Fibroblast of skin of scalp (primary cell): ENCODE data around the gene ARHGEF1.
"Not testable (repeated sequence)": the region's sequence is repeated elsewhere in the genome, so short reads cannot be mapped to it uniquely, and the experiment has no call there.

Experiments used
- DNase-seq: peaks from one replicate; pipeline ENCODE4 v3.0.0-alpha.2; 2013

The ARHGEF1 gene

DNA sequence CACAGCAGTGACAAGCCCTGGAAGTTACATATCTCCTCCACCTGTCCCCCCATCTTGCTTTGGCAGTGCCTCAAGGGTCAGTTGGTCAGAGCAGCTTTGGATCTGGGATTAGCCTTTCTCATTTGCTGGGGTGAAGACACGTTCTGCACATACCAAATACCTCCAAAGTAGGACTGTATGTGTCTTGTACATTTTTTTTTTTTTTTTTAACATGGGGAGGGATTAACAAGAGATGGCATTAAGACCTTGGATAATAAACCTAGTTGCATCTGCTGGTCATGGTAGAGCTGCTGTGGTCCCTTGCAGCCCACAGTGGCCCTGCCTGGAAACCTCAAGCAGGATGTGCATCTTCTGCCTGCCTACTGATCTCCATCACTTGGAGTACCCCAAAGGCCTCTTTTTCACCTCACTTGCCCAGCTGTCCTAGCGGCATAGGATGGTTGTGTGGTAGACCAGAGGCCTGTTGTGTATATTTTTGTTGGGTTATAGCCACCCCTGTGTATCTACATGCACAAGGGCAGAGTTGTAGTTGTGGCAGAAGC is 20.5 kb upstream of the ARHGEF1 start:
- no peak for DNase-seq

DNA sequence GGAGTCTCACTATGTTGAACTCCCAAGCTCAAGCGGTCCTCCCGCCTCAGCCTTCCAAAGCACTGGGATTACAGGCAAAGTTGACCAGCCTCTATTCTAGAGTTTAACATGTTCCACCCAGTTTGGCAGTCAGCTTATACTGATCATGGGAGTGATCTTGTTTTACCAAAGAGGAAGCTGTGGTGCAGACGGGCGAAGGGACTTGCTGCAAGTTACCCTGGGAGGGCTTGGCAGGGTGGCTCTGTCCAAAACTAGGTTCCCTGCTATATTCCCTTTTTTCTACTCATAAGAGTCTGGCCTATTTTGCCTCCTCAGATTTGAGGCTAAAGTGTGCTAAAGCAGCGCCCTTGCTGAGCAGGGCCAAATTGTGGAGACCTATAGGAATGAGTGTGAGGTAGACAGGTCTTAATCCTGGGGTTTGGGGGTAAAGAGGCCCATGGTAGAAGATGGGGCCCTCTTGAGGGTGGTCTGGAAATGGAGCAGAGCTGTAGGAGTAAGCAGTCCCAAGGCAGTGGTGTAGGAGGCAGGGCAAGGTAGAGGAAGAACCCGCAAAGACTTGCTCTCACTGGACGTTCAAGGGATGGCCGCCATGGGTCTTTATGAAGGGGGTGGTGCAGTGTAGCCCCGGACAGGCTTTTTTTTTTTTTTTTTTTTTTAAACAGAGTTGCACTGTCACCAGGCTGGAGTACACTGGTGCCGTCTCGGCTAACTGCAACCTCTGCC is 19.6 kb upstream of the ARHGEF1 start:
- DNase-seq = no peak

DNA sequence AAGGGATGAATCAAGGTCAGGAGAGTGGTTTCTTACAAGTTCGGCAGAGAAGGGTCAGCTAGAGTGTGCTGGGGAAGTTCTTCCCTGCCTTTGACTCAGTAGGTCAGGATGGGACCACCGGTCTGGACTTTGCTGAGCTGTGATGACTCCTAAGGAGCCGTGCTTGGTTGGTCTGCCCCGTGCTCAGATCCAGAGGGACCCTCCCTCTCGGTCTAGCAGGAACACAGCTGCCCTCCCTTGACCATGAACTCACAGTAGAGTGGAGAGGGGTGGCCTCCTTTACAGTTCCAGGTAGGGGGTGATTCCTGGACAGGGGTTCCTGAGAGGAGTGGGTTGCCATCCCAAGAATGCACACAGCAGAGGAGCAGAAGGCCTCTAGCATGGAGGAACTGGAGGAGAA is 18.6 kb upstream of the ARHGEF1 start:
- DNase-seq = no peak

DNA sequence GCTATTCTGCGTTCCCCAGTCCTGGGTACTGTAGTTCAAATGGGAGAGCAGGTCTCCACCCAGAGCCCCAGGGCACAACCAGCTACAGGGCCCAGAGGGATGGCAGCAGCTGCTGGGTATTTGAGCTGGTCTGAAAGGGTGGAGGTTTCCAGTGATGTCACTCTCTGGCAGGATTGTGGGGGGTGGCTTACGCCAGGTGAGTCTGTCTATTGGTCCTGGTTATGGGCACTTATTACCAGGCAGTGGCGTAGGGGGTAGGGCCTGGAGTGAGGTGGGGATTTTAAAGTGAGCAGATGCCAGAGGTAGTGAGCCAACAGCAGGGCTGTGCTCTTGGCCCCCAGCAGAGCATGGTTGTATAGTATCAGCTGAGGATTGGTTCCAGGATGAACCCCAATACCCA is 16.7 kb upstream of the ARHGEF1 start:
- no peak for DNase-seq

DNA sequence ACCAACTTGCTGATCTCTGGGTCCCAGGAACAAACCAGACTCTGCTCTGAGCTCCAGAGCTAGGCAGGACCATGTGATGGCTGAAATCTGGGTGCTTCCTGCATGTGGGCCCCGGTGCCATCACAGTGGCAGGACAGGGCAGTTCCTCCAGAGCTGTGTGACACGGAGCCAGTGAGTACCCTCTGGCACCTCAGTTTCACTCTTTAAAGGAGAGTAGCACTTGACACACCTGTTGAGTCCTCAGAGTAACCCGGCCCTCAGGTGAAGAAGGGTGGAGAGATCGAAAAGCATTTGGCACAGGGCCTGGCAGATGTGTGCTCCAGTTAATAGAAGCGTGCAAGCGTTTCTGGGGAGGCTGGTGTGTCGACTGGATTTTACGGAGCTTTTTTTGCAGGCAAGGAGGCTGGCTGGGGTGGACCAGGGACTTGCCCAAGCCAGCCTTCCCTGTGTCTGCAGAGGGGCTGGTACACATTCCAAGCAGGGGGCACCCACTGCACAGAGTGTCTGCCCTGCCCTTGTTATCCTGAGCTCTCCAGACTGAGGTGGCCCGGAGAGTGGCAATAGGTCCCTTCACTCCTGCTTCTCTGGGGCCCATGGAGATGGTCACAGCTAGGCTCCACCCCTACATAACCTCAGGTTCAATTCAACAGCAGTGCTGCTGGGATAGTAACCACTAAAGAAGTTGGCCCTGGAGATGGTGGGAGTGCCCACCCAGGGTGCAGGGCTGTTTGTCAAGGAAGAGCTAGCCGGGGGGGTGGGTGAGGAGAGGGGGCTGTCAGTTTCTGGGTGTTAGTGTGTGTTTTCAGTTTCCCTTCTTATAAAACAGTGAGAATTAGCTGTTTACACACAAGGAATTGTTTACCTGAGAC is 14.6 kb upstream of the ARHGEF1 start:
- no peak for DNase-seq

DNA sequence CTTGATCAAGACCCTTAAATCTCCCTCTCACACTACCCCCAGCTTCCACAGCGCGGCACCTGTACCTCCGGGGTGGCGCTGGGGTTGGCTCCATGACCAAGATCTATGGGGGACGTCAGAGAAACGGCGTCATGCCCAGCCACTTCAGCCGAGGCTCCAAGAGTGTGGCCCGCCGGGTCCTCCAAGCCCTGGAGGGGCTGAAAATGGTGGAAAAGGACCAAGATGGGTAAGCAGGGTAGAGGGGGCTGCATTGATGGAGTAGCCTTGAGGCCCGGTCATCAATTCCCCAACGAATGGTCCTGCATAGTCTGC is 14.0 kb upstream of the ARHGEF1 start:
- DNase-seq = no peak

DNA sequence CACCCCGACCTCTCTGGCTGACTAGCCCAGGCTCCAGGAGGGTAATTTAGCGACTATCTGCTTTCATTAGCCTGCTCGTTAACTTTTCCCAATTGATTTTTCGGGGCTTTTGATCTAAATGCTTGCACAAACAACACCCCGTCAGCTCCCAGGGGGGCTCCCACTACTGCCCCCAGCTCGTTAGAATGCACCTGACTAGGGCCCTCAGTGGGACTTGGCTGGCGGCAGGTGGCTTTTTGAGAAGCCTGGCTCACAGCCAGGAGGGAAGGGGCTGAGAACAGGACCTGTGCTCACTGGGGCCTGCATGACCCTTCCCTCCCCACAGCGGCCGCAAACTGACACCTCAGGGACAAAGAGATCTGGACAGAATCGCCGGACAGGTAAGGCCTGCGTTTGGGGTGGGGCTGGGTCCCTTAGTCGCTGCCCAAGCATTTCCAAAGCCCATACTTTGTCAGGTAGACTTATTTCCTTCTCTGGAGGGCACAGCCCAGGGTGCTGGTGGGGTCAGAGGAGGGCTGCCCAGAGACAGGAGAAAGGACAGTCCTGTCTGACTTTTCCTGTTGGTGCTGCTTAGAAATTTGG is 13.5 kb upstream of the ARHGEF1 start:
- DNase-seq = no peak

DNA sequence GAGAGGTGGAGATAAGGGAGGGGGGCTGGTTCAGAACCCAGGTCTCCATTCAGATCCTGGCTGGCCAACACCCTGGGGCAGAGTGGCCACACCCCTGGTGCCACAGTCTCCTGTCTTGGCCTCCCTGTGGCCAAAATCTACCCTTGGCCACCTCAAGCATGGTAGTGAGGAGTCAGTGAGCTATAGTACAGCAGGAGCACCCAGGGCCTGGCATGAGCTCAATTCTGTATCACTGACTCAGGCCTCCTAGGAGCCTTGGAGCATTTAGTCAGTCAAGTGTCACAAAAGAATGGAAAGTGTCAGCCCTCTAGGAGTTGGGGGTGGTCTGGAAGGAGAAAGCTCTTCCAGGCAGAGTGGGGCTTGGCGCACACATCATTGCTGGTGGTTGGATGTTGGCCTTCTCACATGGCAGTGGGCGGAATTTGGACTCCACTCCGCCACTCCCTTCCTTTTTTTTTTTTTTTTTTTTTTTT is 12.5 kb upstream of the ARHGEF1 start:
- no peak for DNase-seq

DNA sequence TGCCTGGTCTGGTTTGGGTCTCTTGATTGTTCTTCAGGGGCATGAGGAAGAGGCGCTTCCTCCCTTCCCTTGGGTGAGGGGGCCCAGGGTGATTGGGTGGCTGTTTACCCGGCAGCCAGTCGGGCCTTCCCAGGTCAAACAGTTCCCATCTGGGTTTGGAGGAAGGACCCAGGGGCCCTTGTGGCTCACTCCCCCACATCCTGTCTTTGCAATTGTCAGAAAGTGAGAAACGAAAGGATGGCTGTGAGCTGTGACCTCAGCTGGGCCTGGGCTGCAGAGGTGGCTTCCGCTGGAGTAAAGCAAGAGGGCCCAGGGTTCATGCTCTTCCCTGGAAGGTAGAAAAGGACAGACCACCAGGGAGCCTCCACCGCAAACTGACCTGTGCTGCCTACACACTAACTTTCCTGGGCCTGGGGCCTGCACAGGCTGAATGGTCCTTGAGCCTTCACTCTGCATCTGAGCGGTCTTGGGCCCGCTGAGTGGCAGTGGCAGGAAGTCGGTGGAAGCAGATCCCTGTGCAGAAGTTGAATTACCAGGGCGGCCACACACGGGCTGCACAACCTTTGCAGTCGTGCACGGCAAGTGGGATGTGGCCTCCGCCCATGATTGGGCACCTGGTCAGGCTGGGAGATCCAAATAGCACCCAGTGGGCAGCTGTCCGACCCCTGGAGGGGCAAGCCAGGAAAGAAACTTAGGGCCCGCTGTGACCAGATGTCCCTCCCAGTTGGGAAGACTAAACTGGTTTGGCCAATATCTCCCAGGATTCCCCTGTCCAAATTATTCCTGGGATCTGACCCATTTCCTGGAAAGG is 11.2 kb upstream of the ARHGEF1 start:
- DNase-seq = no peak

DNA sequence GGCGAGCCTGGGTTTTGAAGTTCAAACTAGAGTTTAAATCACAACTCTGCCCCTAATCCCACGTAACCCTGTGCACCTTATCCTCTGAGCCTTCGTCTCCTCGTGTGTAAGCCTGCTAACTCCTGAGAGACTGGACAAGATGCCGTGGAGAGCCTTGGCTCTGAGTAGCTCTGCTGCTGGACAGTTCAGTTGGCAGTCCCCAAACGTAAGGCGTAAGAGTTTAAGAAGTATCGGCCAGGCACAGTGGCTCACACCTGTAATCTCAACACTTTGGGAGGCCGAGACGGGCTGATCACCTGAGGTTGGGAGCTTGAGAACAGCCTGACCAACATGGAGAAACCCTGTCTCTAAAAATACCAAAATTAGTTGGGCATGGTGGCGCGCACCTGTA is 10.6 kb upstream of the ARHGEF1 start:
- no peak for DNase-seq

DNA sequence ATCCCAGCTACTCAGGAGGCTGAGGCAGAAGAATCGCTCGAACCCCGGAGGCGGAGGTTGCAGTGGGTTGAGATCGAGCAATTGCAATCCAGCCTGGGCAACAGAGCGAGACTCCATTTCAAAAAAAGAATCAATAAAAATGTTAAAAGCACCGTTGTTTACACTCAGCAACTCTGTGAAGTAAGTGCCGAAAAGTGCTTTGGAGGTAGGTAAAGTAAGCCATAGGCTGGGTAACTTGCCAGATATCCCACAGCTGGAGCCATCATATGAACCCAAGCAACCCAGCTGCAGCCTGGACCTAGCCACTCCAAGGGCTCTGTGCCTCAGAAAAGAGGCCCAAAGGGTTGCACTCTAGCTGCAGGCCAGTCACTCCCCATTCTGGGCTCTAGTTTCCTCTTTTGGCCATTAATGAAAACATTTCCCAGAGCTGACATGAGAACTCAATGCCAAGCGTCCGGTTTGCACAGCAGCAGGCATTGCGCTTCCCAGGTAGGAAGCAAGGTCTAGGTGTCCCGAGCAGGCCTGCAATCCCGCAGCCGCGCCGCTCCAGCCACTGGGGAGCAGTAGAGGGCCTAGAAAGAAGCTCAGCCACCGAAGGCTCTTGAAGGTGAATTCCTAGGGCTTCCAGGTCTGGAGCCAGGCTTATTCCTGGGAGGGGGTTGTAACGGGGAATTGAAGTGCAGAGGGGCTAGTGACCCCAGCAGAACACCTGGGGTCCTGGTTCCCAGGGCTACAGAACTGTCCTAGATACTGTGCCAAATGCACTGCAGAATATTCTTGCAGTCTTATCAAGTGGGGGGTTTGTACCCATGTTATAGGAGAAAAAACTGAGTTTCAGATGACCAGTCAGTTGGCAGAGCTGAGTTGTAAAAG is 10.0 kb upstream of the ARHGEF1 start:
- peak; percentile 59 for DNase-seq

DNA sequence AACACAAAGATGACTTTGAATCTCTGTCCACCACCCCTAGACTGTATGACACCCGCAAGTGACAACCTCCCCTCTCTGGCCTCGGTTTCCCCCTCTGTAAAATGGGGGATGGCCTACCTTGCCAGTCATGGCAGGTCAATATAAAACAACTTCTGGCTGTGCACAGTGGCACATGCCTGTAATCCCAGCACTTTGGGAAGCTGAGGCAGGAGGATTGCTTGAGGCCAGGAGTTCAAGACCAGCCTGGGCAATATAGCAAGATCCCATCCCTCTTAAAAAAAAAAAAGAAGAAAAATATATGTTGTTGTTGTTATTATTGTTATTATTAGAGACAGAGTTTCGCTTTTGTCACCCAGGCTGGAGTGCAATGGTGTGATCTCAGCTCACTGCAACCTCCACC is 7.0 kb upstream of the ARHGEF1 start:
- not testable (repeated sequence) for DNase-seq

DNA sequence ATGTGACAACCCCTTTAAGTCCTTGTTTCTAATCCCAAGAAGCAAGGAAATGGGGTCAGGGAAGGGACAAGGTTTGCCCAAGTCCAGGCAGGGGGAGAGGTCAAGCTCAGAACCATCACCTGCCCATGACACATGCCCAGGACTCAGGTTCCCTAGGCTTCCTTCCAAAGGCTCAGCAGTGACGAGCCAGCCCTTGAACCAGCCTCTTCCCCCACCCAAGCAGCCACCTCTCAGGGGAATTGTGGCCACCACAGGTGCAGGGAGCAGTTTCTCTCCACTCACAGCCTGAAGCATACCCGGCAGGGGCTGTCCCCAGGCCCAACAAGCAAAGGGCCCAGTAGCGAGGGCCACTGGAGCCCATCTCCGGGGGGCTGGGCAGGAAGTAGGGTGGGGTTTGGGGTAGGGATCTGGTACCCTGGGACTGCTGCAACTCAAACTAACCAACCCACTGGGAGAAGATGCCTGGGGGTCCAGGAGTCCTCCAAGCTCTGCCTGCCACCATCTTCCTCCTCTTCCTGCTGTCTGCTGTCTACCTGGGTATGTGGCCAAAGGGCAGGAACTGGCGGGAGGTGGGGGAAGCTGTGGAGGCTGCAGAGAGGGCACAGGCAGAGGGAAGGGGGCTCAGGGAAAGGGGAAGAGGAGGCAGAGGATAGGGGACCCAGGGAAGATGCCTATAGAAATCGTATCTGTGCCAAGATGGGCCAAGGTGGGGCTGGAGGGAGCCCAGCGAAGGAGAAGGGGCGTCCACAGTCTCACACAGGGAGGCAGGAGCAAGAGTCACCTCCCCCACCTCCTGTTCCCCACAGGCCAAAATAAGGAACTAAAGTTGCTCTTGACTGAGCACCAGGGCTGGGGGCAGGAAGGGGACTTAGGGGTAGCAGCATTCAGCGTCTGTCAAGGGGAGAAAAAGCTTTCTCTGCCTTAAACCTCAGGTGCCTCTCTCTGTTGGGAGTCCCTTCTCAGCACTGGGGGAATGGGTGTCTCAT is 5.8 kb upstream of the ARHGEF1 start, which contains the start of gene CD79A:
TSS of gene CD79A (plus strand) at position 433 of the 986 bp plus-strand sequence. CDS start at position 459, 26 bp downstream.
- no peak for DNase-seq

DNA sequence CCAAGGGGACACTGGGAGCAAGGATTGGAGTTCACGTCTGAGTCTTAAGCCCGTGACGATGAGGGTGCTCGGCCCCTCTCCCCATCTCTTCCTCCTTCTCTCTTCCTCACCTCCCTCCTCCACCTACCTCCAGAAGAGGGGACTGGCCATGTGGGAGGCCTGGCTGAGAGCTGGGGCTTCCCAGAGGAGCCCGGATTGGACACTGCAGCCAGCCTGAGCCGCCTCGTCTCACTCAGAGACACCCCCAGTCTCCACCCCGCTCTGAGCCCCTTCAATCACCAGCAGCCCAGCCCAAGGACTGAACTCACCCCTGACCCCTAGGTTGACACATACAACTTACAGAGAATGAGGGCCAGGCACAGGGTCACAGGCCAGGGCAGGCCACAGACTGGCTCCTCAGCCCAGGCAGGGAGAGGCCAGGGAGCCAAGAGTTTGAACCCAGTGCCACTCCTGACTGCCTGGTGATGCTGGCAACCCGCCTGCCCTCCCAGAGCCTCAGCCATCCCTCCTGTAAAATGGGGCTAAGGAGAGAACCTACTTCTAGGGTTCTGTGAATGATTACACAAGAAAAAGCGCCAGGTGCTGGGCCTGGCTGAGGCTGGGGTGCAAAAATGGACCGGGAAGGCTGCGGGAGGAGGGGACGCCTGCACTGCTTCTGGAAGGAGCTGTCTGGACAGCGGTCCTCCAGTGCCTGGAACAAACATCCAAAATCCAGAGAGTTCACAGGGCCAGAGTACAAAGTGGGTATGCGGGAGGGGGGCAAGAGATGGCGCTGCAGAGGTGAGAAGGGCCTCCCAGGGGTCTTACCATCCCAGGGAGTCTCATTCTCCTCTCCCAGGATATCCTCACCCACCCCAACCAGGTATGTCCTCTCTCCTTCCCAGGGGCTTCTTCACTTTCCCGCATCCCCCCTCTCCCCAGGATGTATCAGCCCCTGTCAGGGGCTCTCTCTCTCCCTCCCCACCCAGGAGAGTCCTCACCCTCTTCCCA is 4.8 kb upstream of the ARHGEF1 start:
- no peak for DNase-seq

DNA sequence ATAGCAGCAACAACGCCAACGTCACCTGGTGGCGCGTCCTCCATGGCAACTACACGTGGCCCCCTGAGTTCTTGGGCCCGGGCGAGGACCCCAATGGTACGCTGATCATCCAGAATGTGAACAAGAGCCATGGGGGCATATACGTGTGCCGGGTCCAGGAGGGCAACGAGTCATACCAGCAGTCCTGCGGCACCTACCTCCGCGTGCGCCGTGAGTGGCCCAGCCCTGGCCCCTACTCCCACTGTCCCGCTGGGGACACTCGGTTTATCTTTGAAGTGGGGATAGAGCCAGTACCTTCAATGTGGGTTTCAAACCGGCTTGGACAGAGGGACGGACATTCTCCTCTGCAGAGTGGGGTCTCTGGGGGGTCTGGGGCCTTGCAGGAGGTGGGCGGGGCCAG is 3.9 kb upstream of the ARHGEF1 start:
- no peak for DNase-seq

DNA sequence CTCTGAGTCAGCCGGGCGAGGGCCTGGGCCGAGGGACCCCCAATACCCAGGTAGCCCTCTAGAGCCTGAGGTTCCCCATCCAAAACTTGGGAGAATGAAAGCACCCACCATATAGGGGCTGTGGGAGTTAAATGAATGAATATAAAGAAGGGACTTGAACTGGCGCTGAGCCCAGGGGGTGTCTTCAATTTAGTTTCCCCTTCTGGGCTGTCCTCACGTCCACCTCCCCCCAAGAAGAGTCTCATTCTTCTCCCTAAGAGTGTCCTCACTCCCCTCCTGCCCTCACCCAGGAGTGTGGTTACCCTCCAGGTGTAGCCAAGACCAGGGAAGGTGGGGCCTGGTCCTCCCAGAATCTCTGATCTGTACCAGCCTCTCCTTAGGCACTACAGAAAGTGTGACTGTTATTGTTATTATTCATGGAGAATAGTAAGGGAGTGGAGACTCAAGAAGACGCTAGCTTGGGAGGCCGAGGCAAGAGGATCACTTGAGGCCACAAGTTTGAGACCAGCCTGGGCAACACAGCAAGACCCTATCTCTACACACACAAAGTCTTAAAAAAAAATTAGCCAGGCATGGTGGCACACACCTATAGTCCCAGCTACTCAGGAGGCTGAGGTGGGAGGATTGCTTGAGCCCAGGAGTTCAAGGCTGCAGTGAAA is 3.2 kb upstream of the ARHGEF1 start:
- DNase-seq = no peak

DNA sequence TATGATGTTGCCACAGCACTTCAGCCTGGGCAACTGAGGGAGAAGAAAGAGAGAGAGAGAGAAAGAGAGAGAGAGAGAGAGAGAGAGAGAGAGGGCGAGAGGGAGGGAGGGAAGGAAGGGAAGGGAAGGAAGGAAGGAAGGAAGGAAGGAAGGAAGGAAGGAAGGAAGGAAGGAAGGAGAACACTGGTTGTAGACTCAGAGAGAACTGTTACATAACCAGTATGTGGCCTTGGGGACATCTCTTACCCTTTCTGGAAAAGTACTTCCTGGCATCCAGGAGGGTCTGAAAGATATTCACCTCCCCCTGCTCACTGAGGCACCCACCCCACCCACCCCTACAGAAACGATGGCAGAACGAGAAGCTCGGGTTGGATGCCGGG is 2.7 kb upstream of the ARHGEF1 start:
- DNase-seq = no peak

DNA sequence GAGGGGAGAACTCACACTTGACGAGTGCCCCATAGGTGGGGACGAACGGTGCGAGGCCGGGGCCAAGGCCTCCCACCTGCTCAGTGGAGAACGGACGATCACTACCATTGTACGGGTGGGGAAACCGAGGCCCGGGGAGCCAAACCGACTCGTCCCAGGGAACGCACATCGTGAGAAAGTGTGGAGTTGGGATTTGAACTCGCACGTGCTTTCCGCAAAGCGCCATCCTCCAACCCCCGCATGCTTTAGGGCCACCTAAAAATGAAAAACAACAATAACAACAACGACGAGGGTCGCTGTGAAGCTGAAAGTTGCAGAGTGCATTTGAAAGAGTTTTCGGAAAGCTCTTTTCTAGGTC is 458 bp downstream of the ARHGEF1 start:
- DNase-seq = no peak
